HG03135 (cell line): ENCODE results near the gene IGSF23.

Experiments
- ATAC-seq: cut with Tn5 transposase; IDR thresholded peaks from one replicate; pipeline ENCODE4 v1.9.1; 2021; ENCODE audit warnings: mild to moderate bottlenecking, moderate library complexity; ENCODE audit not compliant: unreplicated experiment

Gene IGSF23, protein sequence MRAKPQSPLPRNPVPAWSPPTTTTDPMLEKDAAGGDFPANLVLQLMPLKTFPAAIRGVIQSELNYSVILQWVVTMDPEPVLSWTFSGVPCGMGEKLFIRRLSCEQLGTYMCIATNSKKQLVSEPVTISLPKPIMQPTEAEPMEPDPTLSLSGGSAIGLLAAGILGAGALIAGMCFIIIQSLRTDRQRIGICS

DNA sequence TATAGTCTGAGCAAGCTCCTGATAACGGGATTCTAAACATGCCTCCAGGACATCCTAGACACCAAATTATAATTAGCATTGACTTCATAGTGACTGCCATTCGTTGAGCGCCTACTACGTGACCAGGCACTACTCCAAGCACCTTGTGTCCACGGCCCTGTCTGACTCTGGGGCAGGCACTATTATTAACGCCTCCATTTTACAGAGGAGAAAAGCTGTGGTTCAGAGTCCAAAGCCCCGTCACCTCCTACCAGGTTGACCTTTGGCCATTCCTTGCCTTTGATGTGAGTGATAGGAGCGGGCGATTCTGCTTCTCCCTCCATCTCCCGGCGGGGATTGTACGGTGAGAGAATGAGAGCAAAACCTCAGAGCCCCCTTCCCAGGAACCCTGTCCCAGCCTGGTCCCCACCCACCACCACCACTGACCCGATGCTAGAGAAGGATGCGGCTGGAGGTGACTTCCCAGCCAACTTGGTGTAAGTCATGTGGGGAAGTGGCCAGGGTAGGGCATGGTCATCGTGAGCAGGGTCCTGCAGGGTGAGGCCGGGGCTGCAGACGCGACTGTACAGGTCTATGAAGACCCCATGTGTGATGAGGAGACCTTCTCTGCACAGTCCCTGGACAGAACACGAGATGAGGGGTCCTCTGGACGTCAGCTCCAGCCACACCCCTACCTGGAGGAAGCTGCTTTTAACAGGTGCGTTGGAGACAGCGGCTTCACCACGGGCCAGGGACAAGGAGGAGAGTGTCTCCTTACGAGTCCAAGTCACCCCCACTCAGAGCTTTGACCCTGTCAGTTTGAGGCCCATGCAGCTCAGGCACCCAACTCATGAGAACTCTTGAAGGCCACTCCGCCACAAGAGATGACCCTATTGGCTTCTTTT, at the start of gene IGSF23:
Gene IGSF23, plus strand, starts transcription at position 269 of the 884 bp plus-strand sequence. Its CDS starts 83 bp downstream, at position 352.
- no peak for ATAC-seq

DNA sequence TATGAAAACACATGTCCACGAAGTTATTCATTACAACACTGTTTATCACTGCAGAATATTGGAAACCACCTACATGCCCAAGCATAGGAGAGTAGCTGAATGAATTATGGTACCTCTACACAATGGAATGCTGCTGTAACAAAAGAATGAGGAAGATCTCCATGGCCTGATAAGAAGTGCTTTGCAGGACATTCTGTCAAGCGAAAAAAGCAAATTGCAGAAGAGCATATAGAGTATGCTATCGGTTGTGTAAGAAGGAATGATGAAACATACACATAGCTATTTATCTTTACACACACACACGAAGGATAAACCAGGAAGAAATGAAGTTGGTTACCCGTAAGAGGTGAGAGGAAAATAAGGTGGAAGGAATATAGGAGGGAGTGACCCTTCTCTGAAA, 46.4 kb upstream of the IGSF23 start:
- no peak for ATAC-seq

DNA sequence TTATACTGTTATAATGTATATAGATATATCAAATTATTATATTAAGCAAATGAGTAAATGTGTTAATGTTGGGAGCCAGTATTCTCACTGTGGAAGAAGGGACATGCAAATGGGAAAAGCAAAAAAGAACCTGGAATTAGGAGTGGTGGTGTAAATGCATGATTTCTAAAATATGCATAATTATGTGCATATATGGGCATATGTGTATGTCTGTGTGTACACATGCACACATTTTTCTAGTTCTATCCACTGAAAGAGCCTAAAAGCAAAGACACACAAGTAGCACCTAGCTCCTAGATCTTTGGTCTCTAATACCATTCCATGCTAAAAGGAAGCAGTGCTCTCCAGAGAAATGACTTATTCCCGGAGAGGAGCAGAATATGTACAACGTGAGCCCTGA, 45.6 kb upstream of the IGSF23 start:
- ATAC-seq, result no peak

DNA sequence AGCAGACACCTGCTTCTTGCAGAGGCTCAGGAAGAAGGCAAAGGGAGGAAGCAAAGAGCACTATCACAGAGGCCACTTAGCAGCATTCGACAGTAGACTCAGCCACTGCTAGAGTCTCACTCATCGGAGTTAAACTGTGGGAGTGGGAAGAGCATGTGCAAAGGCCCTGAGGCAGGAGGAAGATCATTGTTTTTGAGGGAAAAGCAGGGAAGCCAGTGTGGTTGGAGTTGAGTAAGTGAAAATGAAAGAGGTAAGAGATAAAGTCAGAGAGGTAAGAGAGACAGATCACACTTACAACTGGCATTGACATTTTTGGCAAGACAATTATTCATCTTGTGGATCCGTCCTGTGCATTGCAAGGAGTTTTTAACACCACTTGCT, 42.8 kb upstream of the IGSF23 start:
- no peak for ATAC-seq

DNA sequence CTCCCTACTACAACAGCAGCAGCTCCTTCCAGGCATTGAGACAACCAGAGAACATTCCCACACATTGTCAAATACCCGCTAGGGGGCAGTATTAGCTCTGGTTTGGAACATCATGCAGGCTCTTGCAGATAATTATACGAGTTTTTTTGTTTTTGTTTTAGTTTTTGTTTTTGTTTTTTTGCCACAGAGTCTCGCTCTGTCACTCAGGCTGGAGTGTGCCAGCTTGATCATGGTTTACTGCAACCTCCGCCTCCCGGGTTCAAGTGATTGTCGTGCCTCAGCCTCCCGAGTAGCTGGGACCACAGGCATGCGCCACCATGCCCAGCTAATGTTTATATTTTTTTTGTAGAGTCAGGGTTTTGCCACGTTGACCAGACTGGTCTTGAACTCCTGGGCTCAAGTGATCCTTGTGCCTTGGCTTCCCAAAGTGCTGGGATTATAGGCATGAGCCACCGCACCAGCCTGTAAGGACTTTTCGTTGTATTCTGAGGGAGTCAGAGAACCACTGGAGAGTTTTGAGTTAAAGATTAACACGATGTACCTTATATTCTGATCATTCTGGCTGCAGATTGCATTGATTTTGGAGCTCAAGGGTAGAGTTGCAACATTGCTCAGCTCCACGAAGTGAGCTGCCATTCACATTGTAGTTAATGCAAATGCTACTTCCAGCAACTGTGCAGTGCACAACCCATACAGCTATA, 42.2 kb upstream of the IGSF23 start:
- no peak for ATAC-seq

DNA sequence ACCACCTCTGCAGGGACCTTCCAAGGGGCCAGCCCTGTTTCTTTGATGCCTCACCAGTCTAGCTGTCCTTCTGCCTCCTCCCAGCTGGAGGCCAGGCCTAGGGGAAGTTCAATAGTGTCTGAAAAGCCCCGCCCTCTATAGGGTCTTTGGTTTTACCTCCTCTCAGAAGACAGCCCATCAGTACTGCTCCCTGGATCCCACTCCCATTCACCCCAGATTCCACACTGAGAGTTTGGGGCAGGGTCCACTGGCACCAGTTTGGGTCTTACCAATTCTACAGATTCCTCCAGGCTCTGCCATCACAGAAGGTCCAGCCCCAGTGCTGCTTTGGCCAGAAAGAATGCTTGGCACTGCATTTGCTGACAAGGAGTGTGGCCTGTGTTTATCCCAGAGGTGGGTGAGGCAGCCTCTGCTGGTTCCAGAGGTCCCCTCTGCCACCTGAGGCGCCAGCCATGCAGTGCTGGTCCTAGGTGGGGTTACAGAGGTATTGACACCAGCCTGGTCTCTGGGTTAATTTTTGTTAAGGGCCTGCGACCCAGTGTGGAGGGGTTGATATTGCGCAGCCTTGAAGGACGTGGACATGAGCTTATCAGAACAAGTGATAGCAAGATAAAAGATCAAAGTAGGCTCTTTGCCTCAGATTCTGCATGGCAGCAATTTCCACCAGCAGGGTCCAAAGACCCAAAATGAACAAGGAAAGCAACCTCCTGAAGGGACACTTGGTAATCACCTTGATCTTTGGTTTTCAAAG, 41.4 kb upstream of the IGSF23 start:
- no peak for ATAC-seq

DNA sequence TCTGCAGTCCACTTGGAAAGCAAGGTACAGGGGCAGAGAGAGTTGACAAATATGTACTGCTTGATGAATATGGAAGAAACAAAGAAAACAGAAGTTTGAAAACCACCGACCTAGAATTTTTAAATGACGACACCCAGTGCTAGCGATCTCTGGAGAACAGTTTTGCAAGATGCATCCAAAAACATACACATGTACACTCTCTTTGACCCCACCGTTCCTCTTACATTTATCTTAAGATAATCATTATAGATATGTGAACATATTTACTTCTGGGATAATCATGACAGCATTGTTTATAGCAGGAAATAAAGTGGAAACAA, 40.8 kb upstream of the IGSF23 start:
- no peak for ATAC-seq

DNA sequence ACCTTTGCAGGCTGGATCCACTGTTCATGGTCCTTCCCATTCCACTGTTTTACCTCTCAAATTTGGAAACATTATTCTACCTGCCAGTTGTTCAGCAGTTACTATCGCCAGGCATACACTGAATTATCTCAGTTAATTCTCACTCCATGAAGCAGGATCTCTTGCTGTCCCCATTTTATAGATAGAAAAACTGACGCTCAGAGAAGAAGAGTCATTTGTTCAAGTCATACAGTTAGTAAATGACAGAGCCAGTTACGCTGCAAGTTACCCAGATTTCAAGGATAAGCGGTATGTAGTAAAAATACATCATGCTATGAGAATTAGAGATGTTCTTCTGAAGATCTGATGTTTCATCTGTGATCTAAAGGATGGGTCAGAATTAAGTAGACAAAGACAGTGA, 40.2 kb upstream of the IGSF23 start:
- ATAC-seq, result no peak

DNA sequence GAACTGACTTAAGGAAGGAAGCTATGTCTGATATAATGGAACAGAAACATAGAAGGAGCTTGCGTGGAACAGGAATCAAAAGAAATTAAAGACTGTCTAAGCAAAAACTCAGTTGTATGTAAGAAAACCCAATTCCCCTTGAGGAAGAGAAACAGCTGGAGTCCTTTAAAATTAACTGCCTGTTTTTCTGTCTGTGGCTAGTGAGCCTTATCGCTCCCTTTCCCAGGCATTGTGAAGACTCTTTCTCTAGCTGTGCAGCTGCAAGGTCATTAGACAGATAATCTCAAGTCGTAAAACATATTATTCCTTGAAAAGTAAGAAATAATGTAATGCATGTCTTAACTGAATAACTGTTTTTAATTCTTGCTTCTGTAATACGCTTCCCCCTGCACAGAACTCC, 39.7 kb upstream of the IGSF23 start:
- no peak for ATAC-seq

DNA sequence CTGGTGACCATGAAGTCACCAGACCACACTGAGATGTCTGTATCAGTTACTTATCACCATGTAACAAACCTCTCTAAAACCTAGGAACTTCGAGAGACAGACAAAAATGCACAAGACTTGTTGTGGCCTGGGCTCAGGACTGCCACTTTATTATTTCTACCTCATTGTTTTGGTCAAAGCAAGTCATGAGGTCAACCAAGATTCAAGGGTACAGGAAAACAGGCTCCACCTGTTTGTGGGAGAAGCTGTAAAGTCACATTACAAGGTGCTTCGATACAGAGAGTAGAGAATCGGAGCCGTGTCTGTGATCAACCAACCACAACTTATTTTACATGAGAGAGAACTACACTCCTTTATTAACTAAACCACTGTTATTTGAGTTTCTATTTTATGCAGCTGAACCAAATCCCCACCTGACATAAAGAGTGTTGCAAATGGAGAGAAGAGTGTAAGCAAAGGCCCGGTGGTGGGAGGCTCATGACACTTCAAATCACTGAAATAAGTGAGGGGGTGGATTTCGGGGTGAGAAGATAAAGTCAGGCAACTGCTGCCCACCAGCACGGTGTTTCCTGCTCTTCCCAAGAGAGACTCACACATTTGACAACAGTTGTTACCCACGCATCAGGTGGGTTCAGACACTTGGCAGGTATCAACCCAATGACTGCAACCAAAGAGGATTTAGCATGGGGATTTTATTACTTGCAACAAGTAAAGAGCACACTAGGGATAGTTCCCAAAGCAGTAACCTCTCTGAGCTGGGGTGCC, 39.0 kb upstream of the IGSF23 start:
- ATAC-seq, result no peak

DNA sequence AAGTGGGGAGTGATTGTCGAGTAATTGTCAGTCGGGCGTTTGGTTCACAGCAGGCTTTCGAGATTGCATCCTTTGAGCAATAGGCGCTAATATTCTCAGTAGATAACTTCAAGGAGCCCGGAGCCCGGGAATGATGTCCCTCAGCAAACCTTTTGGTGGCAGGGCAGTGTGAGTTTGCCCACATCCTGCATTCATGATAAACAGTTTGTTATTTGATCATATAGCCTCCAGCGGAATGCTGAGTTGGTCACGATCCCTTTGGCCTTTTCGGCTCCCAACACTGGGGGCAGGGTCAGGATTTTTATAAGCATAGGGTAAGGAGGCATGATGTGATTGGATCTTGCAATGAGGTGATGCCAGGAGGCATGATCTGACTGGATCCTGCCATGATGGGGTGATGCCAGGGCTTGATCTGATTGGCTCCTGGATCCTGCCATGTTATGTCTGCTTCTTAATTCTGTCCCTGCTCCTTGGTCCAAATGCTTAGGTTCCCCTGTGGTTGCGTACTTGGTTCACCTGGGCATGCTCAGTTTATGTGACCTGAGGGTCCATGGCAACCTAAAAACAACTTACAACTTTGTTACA, 38.2 kb upstream of the IGSF23 start:
- ATAC-seq, result no peak

DNA sequence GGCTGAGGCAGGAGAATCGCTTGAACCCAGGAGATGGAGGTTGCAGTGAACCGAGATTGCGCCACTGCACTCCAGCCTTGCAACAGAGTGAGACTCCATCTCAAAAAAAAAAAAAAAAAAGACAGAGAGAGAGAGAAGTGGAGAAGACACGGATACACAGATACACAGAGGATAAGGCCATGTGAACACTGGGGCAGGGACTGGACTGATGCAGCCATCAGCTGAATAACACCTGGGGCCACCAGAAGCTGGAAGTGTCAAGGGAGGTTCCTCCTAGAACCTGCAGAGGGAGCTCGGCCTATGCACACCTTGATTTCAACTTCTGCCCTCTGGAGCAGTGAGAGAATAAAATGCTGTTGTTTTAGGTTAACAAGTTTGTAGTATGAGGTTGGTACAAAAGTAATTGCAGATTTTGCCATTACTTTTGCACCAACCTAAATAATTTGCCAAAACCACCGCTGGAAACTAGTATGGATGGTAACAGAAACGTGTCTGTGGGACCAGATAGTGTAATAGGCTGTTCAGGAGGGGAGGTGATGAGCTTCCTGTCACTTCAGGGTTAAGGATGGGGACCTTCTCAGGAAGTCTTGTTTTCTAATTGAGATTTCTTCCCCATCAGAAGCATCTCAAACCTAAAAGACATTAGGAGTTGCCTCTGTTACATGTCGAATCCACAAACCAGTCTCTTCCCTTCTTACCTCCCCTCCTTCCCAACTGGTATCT, 36.4 kb upstream of the IGSF23 start:
- no peak for ATAC-seq

DNA sequence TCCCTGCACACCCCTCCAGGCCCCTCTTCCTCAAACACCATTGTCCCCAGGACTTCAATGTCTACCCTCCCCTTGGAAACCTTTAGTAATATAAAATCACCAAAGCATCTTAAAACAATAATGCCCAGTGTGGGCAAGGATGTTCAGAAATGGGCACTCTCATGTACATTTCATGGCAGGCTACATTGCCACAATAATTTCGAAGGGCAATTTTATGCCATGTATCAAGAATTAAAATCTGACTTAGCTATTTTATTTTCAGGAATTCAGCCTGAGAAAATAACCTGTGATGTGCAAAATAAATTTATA, 35.8 kb upstream of the IGSF23 start:
- ATAC-seq, result no peak

DNA sequence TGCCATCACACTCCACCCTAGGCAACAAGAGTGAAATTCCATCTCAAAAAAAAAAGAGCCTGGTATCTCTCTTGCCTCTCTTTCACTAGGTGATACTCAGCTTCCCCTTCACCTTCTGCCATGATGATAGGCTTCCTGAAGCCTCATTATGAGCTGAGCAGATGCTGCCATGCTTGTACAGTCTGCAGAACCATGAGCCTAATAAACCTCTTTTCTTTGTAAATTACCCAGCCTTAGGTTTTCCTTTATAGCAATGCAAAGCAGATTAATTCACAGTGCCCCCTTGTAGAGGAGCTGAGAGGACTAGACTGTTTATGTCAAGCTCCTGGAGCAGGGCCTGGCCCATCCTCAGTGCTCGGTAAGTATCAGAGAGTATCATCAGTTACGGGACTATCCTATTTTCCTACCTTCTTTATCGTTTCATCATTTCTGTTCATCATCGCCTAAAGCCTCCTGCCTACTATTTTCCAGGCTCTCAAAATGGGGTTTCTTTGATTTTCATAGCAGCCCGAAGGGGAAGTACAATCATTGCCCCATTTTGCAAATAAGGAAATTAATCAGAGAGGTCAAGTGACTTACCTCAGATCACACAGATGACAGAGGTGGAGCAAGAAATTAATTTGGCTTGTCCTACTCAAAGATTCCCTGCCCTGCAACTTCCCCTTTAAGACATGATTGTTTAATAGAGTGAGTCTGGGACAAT, 33.5 kb upstream of the IGSF23 start:
- ATAC-seq, result no peak

DNA sequence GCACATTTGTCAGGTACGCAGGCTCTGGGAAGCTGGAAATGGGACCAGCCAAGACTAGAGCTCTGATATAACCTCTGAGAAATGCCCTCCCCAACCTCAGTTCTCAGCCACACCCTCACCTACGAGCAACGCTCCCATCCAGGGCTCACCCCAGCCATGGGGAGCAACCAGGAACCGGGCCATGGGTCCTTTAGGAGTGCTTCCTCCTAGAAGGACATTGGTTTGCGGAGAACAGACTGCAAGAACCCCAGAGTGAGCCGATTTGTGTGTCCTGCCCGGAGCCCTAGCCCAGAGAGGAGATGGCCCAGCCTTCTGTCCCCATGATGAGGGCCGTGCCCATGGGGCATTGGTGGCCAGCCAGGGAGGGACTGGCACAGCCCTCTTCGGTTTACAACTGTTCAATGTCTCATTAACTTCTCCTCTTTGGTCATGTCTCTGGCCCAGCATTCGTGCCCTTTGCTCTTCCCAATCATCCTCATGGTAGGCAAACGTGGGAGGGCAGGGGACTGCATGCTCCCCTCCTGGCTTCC, 32.9 kb upstream of the IGSF23 start:
- no peak for ATAC-seq

DNA sequence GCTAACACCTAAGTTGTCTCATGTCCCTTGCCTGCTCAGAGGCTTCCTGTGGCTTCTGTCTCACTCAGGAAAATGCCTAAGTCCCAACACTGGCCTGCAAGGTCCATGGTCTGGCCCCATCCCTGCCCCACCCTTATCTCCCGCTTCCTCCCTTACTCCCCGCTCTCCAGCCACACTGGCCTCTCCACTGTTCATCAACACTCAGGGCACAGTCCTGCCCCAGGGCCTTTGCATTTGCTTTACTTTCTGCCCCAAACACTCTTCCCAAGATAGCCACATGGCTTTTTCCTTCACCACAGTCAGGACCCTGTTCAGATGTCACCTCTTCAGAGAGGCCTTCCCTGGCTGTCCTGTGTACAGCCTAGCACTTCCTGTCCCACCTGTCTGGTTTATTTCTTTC, 32.1 kb upstream of the IGSF23 start:
- ATAC-seq, result no peak

DNA sequence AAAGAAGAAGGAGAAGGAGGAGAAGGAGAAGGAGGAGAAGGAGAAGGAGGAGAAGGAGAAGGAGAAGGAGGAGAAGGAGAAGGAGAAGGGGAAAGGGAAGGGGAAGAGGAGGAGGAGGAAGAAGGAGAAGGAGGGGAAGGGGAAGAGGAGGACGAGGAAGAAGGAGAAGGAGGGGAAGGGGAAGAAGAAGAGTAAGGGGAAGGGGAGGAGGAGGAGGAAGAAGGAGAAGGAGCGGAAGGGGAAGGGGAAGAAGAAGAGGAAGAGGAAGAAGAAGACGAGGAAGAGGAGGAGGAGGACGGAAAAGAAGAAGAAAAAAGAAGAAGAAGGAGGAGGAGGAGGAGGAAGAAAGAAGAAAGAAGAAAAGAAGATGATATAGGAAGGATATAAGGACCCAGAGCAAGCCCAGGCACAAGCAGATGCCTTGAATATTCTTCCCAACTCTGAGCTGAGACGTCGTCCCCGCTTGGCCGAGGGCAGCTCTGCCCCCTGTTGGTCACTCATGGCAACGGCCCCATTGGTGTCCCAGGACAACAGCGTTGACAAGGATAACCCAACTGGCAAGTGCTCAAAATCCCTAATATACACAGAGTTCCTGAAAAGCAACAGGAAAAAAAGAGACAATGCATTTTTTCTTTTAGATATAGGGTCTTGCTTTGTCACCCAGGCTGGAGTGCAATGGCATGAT, 30.6 kb upstream of the IGSF23 start:
- no peak for ATAC-seq

DNA sequence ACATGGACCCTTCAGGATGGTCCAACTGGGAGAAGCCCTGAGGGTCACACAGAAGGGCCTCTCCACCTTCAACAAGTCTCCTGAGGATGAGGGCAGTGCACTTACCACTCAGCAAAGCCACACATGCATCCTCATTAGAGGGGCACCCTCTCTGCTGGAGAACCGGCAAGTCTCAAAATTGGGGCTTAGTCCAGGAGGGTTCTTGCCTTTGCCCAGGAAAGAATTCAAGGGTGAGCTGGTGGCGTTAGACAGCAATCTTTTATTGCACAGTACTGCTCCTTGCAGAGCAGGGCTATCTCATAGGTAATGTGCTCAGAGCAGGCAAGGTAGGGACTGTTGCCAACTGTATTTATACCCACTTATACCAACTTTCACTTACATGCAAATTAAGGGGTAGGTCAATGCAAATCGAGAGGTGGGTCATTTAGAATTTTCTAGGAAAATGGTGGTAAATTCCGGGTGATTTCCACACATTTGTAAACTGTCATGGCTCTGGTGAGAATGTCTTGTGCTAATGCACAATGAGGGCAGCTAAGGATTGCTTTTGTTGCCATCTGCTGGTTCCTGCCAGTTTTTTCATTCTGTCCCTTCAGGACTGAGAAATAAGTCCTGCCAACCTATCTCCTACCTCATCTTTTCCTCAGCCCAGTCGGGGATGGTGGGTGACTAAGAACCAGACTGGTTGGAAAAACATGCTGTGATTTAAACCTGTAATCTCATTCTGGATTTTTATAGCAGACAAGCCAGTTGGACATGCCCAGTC, 27.8 kb upstream of the IGSF23 start:
- ATAC-seq, result no peak
